Nephron progenitor cell (in vitro differentiated cells): ENCODE measurements around the gene LHB.

Source experiments
- DNase-seq: peaks from one replicate; pipeline ENCODE4 v3.0.0; 2021
- H3K27ac Mint-ChIP-seq: 2 replicates; pipeline ENCODE4 v1.8.0; 2021; ENCODE audit warnings: mild to moderate bottlenecking, moderate library complexity, mixed read lengths
- H3K27me3 Mint-ChIP-seq: 2 replicates; pipeline ENCODE4 v1.8.0; 2021; ENCODE audit warnings: mild to moderate bottlenecking, low read depth, mixed read lengths; ENCODE audit not compliant: poor library complexity
- H3K36me3 Mint-ChIP-seq: 2 replicates; pipeline ENCODE4 v1.8.0; 2021; ENCODE audit warnings: low read depth, mixed read lengths
- H3K4me1 Mint-ChIP-seq: 2 replicates; pipeline ENCODE4 v1.8.0; 2021; ENCODE audit warnings: mixed read lengths
- H3K4me3 Mint-ChIP-seq: 2 replicates; pipeline ENCODE4 v1.8.0; 2021; ENCODE audit warnings: mild to moderate bottlenecking, moderate library complexity, mixed read lengths
- H3K9me3 Mint-ChIP-seq: 2 replicates; pipeline ENCODE4 v1.8.0; 2021; ENCODE audit warnings: mild to moderate bottlenecking, moderate library complexity, mixed read lengths
- CTCF ChIP-seq: fragments of 200-600 bp; sonication (generic); IDR thresholded peaks from 2 replicates; pipeline ENCODE4 v1.5.0; 2021; ENCODE audit warnings: antibody characterized with exemption

Gene LHB

GRCh38 chr19:49017041-49017665 lies at the start of gene LHB:
TSS of gene LHB (minus strand) at chr19:49017091. CDS start at chr19:49017081, 10 bp downstream.
- H3K4me3 Mint-ChIP-seq = peak within 1 kb of the TSS; percentile 45
- no peak for DNase-seq
- H3K9me3 Mint-ChIP-seq = no peaks in the 10 kb centered on the region
- peaks cover 23% of the 10 kb centered on the region for H3K36me3 Mint-ChIP-seq
- H3K27ac Mint-ChIP-seq = no peak within 1 kb of the TSS
- peaks cover 28% of the 10 kb centered on the region for H3K4me1 Mint-ChIP-seq
- H3K27me3 Mint-ChIP-seq = peaks cover 31% of the 10 kb centered on the region
- no peak for TF ChIP-seq CTCF

- Mint-ChIP-seq H3K4me1 (peaks cover 68% of the 10 kb centered on the region), H3K4me3 (peak overlapping the region; percentile 72), H3K36me3 (peaks cover 16% of the 10 kb centered on the region), H3K27me3 (peaks cover 39% of the 10 kb centered on the region), H3K9me3 (peaks cover 24% of the 10 kb centered on the region), H3K27ac (peak overlapping the region; percentile 36)
- DNase-seq = no peak
- TF ChIP-seq CTCF = no peak
Measured at GRCh38 chr19:49065905-49066512, 49.1 kb upstream of the LHB start.

DNA sequence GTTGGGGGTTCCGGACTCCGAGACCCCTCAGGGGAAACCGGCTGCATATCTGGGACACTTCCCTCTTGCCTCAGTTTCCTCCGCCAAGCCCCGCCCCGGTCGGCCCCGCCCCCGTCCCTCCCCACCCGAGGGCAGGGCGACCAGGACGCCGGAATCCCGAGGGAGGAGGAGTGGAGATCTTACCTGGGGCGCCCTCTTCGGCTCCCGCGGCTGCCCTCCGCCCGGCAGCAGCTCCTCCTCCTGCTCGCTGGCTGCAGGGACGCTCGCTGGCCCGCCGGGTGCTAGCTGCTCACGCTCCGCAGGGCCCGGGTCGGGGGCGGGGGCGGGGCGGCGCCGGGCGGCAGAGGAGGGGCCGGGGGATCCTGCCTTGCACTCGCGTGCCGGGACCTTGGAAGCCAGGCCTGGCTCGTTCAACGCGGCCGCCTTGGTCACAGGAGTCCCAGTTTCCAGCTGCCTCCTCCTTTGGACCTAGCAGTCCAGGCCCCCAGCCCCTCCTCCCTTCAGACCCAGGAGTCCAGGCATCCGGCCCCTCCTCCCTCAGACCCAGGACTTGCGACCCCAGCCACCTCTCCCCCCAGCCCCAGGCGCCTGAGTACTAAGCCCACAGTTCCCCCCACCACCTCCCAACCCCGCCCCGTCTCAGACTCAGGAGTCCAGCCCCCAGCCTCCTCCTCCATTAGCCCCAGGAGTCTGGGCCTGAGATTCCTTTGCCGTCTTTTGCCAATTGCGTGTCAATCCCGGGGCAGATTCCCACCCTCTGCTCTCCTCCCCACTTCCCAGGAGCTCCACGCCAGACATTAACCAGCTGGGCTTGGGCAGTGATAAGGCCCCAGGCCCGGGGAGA lies 48.1 kb upstream of the LHB start, which contains the start of gene NTF4:
NTF4 (minus strand) TSS at position 51 of the 844 bp plus-strand sequence. CDS start 2,821 bp downstream, outside the sequence.
- Mint-ChIP-seq H3K9me3 (peaks cover 14% of the 10 kb centered on the region), H3K27me3 (peaks cover 36% of the 10 kb centered on the region), H3K27ac (peak within 1 kb of the TSS; percentile 5), H3K36me3 (peaks cover 9% of the 10 kb centered on the region), H3K4me3 (peak within 1 kb of the TSS; percentile 72), H3K4me1 (peaks cover 68% of the 10 kb centered on the region)
- DNase-seq = peak; percentile 87
- TF ChIP-seq CTCF = no peak

DNA sequence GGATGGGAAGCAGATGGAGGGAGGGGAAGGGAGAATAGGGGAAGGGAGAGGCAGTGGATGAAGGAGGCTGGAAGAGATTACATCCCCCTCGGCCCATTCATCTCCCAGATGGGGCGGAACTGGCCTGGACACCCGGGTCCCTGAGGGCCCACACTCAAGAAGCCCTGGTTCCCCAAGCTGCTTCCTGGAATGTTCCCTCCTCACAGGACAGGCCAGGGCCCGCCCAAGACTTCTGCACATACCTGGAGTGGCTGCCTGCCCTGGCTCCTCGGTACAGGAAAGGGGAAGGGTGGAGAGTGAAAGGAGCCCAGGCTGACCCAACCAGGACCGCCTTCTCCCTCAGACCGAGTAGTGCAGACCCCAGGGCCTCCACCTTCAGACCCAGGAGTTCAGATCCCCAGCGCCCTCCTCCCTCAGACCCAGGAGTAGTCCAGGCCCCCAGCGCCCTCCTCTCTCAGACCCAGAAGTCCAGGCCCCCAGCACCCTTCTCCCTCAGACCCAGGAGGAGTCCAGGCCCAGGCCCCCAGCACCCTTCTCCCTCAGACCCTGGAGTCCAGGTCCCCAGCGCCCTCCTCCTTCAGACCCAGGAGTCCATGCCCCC lies 47.2 kb upstream of the LHB start:
- Mint-ChIP-seq H3K4me1 (peaks cover 66% of the 10 kb centered on the region), H3K9me3 (peaks cover 7% of the 10 kb centered on the region), H3K4me3 (peak overlapping the region; percentile 67), H3K27me3 (peaks cover 32% of the 10 kb centered on the region), H3K27ac (no peak overlapping the region), H3K36me3 (peaks cover 2% of the 10 kb centered on the region)
- no peak for TF ChIP-seq CTCF
- no peak for DNase-seq

DNA sequence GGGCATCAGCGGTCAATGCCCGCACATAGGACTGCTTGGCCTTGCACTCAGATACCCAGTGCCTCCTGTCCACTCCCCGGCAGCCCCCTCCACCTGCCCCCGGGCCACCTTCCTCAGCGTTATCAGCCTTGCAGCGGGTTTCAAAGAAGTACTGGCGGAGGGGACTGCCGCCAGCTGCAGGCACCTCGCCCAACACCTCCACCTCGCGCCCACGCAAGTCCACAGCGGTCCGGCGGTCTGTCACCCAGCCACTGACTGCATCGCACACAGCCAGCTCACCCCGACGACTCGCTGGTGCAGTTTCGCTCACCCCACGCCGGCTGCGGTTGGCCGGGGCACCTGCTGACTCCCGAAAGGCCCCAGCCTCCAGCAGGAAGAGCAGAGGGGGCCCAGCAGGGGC lies 44.6 kb upstream of the LHB start:
- Mint-ChIP-seq H3K9me3 (no peaks in the 10 kb centered on the region), H3K36me3 (no peaks in the 10 kb centered on the region), H3K27me3 (peaks cover 42% of the 10 kb centered on the region), H3K4me1 (peaks cover 66% of the 10 kb centered on the region), H3K27ac (no peak overlapping the region), H3K4me3 (no peak overlapping the region)
- DNase-seq = no peak
- TF ChIP-seq CTCF = no peak
